Hepatocyte (in vitro differentiated cells): ENCODE data around the gene ASB9. TPM values are rescaled to one million over a fixed set of nuclear protein-coding genes. Genes with fewer than 3 reads are reported as not detected.
"Not testable (repeated sequence)": the region's sequence is repeated elsewhere in the genome, so short reads cannot be mapped to it uniquely, and the experiment has no call there.

Experiments used
- DNase-seq: peaks from one replicate; pipeline ENCODE4 v3.0.0-alpha.2; 2016; ENCODE audit warnings: low spot score
- H2AFZ ChIP-seq: fragments of 200-600 bp; sonication (generic); 2 replicates; pipeline ENCODE4 v1.6.0; 2016; ENCODE audit warnings: antibody characterized with exemption, mild to moderate bottlenecking
- H3K27ac ChIP-seq: fragments of 200-600 bp; sonication (generic); 2 replicates; pipeline ENCODE4 v1.5.1; 2016; ENCODE audit warnings: mild to moderate bottlenecking
- H3K27me3 ChIP-seq: fragments of 200-600 bp; sonication (generic); 2 replicates; pipeline ENCODE4 v1.6.1; 2016
- H3K36me3 ChIP-seq: fragments of 200-600 bp; sonication (generic); replicated peaks from 2 replicates; pipeline ENCODE4 v1.5.1; 2016; ENCODE audit warnings: low read depth; ENCODE audit not compliant: insufficient read depth
- H3K4me1 ChIP-seq: fragments of 200-600 bp; sonication (generic); 2 replicates; pipeline ENCODE4 v1.5.1; 2016; ENCODE audit warnings: mild to moderate bottlenecking, moderate library complexity; ENCODE audit not compliant: insufficient read depth
- H3K4me2 ChIP-seq: fragments of 200-600 bp; sonication (generic); 2 replicates; pipeline ENCODE4 v1.6.0; 2016
- H3K4me3 ChIP-seq: fragments of 200-600 bp; sonication (generic); 2 replicates; pipeline ENCODE4 v1.5.1; 2016; ENCODE audit warnings: mild to moderate bottlenecking
- H3K79me2 ChIP-seq: fragments of 200-600 bp; sonication (generic); 2 replicates; pipeline ENCODE4 v1.6.0; 2017; ENCODE audit warnings: mild to moderate bottlenecking
- H3K9me2 ChIP-seq: fragments of 200-600 bp; sonication (generic); replicated peaks from 2 replicates; pipeline ENCODE4 v1.6.0; 2017; ENCODE audit warnings: mild to moderate bottlenecking; ENCODE audit not compliant: insufficient read depth
- H3K9me3 ChIP-seq: fragments of 200-600 bp; sonication (generic); 2 replicates; pipeline ENCODE4 v1.5.1; 2016; ENCODE audit warnings: low read depth, mild to moderate bottlenecking
- H4K20me1 ChIP-seq: fragments of 200-600 bp; sonication (generic); 2 replicates; pipeline ENCODE4 v1.6.0; 2016; ENCODE audit warnings: mild to moderate bottlenecking; ENCODE audit not compliant: insufficient read depth, poor library complexity, severe bottlenecking
- CTCF ChIP-seq: fragments of 200-600 bp; sonication (generic); IDR thresholded peaks from 2 replicates; pipeline ENCODE4 v1.5.1; 2016; ENCODE audit warnings: antibody characterized with exemption, mild to moderate bottlenecking; ENCODE audit not compliant: poor library complexity
- EZH2 ChIP-seq: fragments of 200-600 bp; sonication (generic); IDR thresholded peaks from 2 replicates; pipeline ENCODE4 v1.6.1; 2016; ENCODE audit warnings: antibody characterized with exemption, mild to moderate bottlenecking, borderline replicate concordance
- EZH2phosphoT487 ChIP-seq: fragments of 200-600 bp; sonication (generic); IDR thresholded peaks from one replicate; pipeline ENCODE4 v1.6.1; 2018; ENCODE audit warnings: antibody characterized with exemption, mild to moderate bottlenecking, low read depth, moderate library complexity; ENCODE audit not compliant: unreplicated experiment, severe bottlenecking
- WGBS: methylation state at CpG from one replicate; pipeline ENCODE4 v1.1.6; 2016; ENCODE audit warnings: low lambda C conversion rate; ENCODE audit errors: missing lambda C conversion rate; 5-methylcytosine and 5-hydroxymethylcytosine counted together
- polyA plus RNA-seq: library from polyadenylated mRNA; unstranded; fragments of >200 nt; fragmentation: Nextera tagmentation; extraction: Ambion mirVana; gene quantifications from 2 replicates; pipeline ENCODE4 v1.2.1, GENCODE V29; 2016
- total RNA-seq: library from RNA; depleted of rRNA; stranded (reverse); fragments of >200 nt; gene quantifications from 2 replicates; pipeline ENCODE4 v1.2.3, GENCODE V29; 2014

The ASB9 gene
- total and polyA plus RNA-seq, 2 experiments from 2014 or later: 4.7 to 6.0 TPM

DNA sequence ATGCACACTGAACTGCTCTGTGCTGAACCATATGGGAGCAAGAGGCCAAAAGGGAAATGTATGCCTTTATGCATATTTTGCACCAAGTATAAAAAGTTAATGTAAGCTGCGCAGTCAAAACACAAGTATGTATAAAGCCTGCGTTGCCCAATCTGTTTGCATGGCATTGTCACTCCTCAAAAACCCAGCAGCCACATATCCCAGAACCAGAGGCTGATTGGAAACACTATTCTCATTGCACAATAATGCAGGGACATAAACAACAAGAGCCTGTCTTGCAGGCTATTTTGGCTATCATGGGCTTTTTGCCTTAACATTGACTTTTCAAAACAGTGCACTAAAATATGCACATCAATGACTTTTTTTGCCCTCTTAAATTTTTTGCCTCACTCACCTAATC lies 5.1 kb upstream of the ASB9 start:
- WGBS: 96% methylated on average over 2 of the region's 2 CpGs

DNA sequence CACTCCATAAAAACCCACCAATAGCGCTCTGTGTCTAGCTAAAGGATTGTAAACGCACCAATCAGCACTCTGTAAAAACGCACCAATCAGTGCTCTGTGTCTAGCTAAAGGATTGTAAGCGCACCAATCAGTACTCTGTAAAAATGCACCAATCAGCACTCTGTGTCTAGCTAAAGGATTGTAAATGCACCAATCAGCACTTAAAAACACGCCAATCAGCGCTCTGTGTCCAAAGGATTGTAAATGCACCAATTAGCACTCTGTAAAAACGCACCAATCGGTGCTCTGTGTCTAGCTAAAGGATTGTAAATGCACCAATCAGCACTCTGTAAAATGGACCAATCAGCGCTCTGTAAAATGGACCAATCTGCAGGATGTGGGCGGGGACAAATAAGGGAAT lies 3.4 kb upstream of the ASB9 start:
- not testable (repeated sequence) for H3K4me2 ChIP-seq

More for the DNA sequence above, 5.1 kb upstream of the ASB9 start:
- no peak overlapping the region for H2AFZ ChIP-seq
- TF ChIP-seq EZH2 (no peak), EZH2phosphoT487 (no peak), CTCF (no peak)
- H3K36me3 ChIP-seq: no peaks in the 10 kb centered on the region
- H3K27me3 ChIP-seq: no peaks in the 10 kb centered on the region
- no peak overlapping the region for H3K4me2 ChIP-seq
- H4K20me1 ChIP-seq: no peaks in the 10 kb centered on the region
- H3K79me2 ChIP-seq: no peaks in the 10 kb centered on the region
- H3K27ac ChIP-seq: no peak overlapping the region
- H3K4me1 ChIP-seq: no peaks in the 10 kb centered on the region
- DNase-seq: no peak
- H3K4me3 ChIP-seq: no peak overlapping the region
- H3K9me3 ChIP-seq: no peaks in the 10 kb centered on the region
- H3K9me2 ChIP-seq: no peaks in the 10 kb centered on the region

GRCh38 chrX:15271757-15272156 lies 1.9 kb upstream of the ASB9 start:
- TF ChIP-seq EZH2phosphoT487 (no peak), CTCF (no peak), EZH2 (no peak)
- H3K4me3 ChIP-seq: no peak overlapping the region
- H3K9me3 ChIP-seq: no peaks in the 10 kb centered on the region
- H3K4me1 ChIP-seq: no peaks in the 10 kb centered on the region
- H2AFZ ChIP-seq: no peak overlapping the region
- 90% methylated on average over 1 of the region's 1 CpG for WGBS
- no peak for DNase-seq
- H3K36me3 ChIP-seq: no peaks in the 10 kb centered on the region
- no peaks in the 10 kb centered on the region for H3K9me2 ChIP-seq
- H3K27ac ChIP-seq: no peak overlapping the region
- H3K79me2 ChIP-seq: no peaks in the 10 kb centered on the region
- H3K27me3 ChIP-seq: no peaks in the 10 kb centered on the region
- no peak overlapping the region for H3K4me2 ChIP-seq
- no peaks in the 10 kb centered on the region for H4K20me1 ChIP-seq

More for the DNA sequence above, 3.4 kb upstream of the ASB9 start:
- H2AFZ ChIP-seq, H3K9me2 ChIP-seq, H3K27me3 ChIP-seq, H3K79me2 ChIP-seq, H3K9me3 ChIP-seq, H3K4me1 ChIP-seq, H3K36me3 ChIP-seq, DNase-seq, H3K27ac ChIP-seq, H3K4me3 ChIP-seq, H4K20me1 ChIP-seq: not testable (repeated sequence)
- WGBS: 70% methylated on average over 10 of the region's 10 CpGs

- H3K27ac ChIP-seq: peak overlapping the region; percentile 77
These were observed 763 bp downstream of the ASB9 start for GRCh38 chrX:15269120-15269519.

More at GRCh38 chrX:15269120-15269519, 763 bp downstream of the ASB9 start:
- WGBS: 70% methylated on average over 1 of the region's 1 CpG
- Histone ChIP-seq H3K79me2 (no peaks in the 10 kb centered on the region), H4K20me1 (no peaks in the 10 kb centered on the region), H3K4me1 (no peaks in the 10 kb centered on the region), H3K4me3 (no peak overlapping the region), H3K4me2 (peak overlapping the region; percentile 61), H2AFZ (no peak overlapping the region), H3K9me2 (no peaks in the 10 kb centered on the region), H3K9me3 (no peaks in the 10 kb centered on the region), H3K36me3 (no peaks in the 10 kb centered on the region), H3K27me3 (no peaks in the 10 kb centered on the region)
- no peak for DNase-seq
- no peak for TF ChIP-seq EZH2phosphoT487
- no peak for TF ChIP-seq CTCF
- TF ChIP-seq EZH2: no peak
